HG03175 (cell line): ENCODE data around the gene GATA5.
"Not testable (repeated sequence)": the region's sequence is repeated elsewhere in the genome, so short reads cannot be mapped to it uniquely, and the experiment has no call there.

Experiments
- ATAC-seq: cut with Tn5 transposase; IDR thresholded peaks from one replicate; pipeline ENCODE4 v1.9.1; 2021; ENCODE audit warnings: mild to moderate bottlenecking, moderate library complexity; ENCODE audit not compliant: unreplicated experiment

GATA5 gene

DNA sequence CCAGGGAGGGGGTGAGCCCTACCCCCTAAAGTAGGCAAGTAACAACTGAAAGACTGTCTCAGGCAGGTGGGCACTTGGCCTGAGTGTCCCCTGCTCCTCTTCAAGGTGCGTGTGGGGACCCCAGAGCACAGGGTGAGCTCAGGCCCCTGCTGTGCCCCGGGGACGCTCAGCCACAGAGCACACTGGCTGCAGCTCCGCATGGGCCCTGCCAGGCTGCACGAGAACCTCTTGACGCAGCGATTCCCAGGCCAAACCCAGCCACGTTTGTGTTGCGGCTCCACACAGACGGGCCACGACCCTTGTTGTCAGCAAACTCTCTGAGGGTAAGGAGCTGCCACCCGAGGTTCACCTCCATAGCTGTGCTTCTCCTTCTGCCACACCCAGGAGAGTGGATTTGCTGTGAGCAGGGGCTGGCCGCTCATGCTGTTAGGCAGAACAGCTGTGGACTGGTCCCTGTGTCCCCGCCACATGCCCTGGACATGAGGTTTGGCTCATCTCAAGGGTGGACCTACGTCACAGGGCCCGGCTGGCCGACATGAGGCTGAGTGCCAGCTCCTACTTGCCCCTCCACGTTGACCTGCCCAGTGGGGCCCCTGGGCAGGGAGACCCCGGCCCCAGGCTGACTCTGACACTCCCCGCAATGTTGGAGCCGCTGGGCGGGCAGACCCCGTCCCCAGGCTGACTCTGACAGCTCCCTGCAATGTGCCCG is 29.7 kb upstream of the GATA5 start:
- ATAC-seq: no peak

GRCh38 chr20:62504323-62504722 is 28.5 kb upstream of the GATA5 start:
- ATAC-seq: no peak

DNA sequence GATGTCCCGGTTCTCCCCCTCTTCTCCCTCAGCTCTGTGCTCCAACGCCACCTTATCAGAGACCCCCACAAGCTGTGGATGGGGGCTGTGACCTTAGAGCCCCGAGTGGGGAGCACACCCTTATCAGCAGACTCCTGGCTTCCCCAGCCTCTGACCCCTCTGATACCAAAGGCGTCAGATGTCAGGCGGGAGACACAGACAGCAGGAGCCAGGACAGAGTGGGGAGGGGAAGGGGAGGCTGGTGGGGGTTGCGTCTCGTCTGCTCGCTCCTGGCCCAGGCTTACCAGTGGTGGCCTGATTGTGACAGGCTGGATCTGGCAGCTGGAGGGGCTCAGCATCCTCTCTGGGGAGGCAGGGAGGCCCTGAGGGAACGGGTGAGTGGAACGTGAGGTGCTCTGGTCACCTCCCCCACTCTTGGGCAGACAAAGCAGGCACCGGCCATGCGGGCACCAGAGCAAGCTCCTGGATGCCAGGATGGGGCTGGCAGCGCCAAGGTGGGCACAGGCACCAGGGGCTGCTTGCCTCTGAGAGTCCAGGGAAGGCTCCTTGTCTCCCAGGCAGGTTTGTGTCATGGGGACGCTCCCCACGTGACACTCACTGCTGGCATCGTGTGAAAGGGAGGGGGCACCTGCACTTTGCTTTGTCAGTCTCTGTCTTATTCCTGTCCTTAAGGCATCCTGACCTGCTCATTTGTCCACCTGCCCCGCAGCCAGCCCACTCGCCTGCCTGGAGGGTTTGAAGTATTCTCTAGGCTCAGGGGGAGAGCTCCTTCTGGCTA is 27.8 kb upstream of the GATA5 start:
- ATAC-seq: no peak

- ATAC-seq: no peak
Measured at GRCh38 chr20:62502496-62503095, 26.8 kb upstream of the GATA5 start.

DNA sequence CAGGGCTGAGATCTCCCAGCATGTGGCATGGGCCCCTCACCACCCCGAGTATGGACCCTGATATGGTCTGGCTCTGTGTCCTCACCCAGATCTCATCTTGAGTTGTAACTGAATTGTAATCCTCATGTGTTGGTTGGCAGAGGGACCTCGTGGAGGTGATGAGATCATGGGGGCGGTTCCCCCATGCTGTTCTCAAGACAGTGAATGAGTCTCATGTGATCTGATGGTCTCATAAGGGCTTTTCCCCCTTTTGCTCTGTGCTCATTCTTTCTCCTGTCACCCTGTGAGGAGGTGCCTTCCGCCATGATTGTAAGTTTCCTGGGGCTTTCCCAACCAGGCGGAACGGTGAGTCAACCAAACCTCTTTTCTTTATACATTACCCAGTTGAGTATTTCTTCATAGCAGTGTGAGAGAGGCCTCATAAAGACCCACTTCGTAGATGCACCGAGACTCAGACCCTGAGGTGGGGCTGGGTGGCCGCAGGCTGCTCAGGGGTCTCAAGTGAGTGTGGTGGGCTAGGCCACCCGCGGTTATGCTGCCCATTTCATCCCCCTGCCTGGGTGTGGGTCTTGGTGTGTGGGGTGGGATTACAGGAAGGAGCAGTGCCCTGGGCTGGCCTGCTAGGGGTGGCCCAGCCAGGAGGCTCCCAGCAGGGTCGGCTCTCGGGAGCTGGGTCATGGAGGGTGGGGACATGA is 26.2 kb upstream of the GATA5 start:
- peak; percentile 56 for ATAC-seq

DNA sequence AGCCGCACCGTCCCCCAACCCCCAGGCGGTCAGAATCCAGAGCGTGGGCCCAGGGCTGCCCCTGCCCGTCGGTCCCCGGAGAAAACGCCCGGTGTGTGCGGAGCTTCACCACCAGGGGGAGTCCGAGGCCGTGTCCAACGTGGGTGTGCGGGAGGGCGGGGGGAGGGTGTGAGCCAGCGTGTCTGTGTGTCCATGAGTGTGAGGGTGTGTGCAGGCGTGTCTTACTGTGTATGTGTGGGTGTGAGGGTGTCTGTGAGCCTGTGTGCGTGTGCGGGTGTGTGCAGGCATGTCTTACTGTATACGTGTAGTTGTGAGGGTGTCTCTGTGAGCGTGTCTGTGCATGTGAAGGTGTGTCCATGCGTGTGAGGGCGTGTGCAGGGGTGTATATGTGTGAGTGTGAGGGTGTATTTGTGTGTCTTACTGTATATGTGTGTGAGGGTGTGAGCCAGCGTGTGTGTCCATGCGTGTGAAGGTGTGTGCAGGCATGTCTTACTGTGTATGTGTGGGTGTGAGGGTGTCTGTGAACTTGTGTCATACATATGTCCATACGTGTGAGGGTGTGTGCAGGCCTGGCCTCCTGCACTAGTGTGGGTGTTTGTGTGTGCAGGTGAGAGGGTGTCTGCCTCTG is 24.6 kb upstream of the GATA5 start:
- no peak for ATAC-seq

DNA sequence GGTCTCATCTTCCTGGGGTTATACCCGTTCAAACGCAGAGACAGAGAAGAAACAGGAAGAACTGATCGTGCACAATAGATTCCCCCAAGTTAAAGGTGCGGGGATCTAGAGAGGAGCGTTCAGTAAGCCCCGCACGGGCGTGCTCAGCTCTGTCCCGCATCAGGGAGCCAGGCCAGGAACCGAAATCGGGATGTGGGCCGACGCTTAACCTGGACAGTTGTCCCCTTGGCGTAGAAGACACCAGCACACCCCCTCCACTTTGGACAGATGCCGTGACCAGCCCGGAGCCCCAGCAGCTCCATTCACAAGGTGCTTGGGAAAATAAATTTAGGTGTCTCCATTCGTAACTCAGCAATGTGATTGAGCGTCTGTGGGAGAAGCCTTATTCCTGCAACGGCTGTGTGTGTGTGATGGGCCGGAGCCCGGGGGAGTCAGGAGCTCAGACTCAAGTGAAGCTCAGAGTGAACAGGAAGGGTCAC is 24.0 kb upstream of the GATA5 start:
- no peak for ATAC-seq

- no peak for ATAC-seq
Measured at GRCh38 chr20:62498874-62499273, 23.1 kb upstream of the GATA5 start.

DNA sequence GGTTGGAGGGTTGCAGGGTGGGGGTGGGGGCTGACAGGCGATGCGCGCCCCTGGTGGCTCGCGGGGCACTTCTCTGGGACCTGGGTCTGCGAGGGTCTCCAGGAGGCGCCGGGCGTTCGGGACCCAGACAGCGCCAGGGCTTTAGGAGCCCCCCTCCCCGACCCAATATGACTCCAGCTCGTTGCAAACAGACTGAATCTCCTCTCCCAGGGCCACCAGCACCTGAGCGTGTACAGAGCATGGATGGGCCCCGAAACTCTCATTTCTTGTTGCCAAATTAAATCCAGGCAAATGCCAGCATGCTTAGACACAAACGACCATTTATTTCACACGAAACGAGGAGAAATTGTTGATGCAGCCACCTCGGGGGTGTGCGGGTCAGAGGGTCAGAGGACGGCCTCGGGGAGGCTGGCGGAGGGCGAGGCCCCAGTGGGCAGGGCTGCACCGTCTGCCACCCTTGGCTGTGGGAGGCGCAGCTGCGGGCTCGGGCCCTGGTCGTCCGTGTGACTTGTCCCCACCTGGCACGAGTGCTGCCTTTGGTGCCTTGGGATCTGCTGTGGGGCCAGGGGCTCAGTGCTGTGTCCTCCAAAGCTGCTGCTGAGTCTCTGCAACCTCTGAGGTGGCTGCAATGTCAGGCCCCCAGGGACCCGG is 20.9 kb upstream of the GATA5 start:
- no peak for ATAC-seq

DNA sequence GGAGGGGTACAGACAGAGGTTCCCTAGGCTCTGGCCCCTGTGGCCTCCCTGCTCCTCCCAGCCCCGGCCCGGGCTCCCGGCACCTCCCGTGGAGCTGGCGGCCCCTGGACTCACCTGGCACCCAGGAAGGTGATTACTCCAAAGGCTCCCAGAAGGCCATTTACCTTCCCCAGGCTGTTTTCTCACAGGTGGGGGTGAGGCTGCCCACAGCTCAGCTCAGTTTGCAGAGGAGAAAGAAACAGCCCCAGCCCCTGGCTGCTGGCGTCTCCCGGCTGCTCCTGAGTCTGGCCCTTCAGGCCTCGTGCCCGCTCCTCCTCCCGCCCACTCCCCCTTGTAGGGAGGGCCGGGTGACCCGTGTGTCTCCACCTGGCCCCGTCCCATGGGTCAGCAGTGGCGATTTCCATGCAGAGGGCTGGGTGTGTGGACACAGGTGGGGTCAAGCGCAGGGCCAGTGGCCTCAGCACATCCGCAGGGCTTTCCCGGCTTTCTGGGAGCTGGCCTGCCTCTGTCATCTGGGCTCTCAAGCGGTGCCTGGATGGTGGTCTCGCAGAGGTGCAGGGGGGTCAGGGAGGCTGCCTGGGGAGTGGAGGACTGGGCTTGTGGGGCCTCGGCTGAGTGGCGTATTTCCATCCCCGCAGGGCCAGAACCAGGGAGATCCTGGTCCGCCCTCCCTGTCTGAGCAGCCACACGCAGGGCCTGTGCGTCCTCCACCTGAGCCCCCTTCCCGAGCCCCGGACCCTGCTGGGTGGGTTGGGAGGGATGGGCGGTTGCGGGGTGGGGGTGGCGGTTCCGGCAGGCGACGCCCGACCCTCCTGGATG is 20.2 kb upstream of the GATA5 start:
- no peak for ATAC-seq

GRCh38 chr20:62494980-62495748 is 19.4 kb upstream of the GATA5 start:
- no peak for ATAC-seq

DNA sequence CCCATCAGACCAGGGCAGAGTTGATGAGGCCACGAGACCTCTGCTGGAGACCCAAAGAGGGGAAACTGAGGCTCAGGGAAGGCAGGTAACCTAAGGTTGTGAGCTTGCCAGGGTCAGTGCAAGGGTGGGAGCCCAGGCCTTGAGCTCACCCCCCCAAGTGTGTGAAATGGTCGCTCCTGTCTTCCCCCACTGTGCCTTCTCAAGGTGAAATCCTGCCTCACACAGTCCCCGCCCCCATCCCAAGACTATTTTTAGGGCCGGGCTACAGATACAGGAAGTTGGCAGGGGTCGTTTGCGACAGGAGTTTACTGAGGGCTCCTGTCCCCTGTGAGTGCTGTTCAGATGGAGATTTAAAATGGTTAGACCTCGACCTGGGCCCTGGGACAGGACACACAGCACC is 18.7 kb upstream of the GATA5 start:
- ATAC-seq: no peak

GRCh38 chr20:62493886-62494285 is 18.1 kb upstream of the GATA5 start:
- no peak for ATAC-seq

GRCh38 chr20:62493253-62493885 is 17.6 kb upstream of the GATA5 start:
- ATAC-seq: no peak

GRCh38 chr20:62492711-62493110 is 16.9 kb upstream of the GATA5 start:
- ATAC-seq: no peak

GRCh38 chr20:62490783-62491182 is 15.0 kb upstream of the GATA5 start:
- ATAC-seq: not testable (repeated sequence)

DNA sequence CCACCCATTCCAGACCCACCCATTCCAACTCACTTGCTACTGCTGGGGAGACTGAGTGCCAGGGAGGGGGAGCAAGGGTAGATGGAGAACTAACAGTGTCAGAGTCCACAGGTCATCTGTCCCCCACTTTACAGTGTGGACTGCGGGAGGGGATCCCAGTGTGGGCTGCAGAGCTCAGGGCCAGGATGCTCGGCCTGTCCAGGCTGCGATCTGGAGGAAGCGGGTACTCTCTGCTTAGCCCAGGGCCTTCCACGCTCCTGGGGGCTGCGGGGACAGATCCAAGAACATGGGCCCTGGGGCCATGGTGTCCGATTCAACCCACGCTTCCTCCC is 14.1 kb upstream of the GATA5 start:
- ATAC-seq: no peak

DNA sequence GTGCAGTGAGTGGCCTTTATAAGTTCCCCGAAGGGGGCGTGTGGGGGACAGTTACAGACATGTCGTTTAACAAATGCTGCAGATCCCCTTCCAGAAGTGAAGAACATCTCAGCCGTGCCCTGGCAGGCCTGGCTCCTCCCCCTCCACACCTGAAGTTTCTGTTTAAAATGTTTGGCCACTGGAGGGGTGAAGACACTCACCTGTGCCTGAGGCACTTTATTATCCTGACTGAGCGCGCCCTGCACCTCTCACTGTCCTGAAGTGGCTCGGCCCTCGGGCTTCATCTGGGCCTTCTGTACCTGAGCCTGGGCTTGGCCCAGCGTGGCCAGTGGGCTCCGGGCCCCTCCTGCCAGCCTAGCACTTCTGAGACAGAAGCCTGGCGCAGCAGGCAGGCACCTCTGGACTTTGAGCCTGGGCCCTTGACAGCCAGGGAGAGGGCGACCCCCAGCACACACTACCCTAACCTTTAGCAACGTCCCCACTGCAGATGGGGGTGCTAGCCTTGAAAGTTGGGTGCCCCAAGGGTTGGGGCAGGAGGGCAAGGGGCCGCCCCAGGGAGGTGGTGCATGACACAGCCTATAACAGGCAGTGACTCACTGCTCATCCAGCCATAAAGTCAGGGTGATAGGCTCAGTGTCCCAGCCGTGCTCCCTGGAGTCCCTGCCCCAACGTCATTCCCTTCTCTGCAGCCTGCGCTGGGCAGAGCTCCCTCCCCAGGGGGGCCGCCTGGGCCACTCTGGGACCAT is 13.6 kb upstream of the GATA5 start:
- no peak for ATAC-seq
